Endometrium (tissue), 2 donors: ENCODE results near the gene D2HGDH.
"Not testable (repeated sequence)": the region's sequence is repeated elsewhere in the genome, so short reads cannot be mapped to it uniquely, and the experiment has no call there.

Experiments used
- FAIRE-seq: peaks from 2 replicates; lab custom pipeline; 2012; peaks lifted over from hg19 to GRCh38; lab: Jason Lieb, UNC
- donor health status: control.
- donor health status: control.

The D2HGDH gene

DNA sequence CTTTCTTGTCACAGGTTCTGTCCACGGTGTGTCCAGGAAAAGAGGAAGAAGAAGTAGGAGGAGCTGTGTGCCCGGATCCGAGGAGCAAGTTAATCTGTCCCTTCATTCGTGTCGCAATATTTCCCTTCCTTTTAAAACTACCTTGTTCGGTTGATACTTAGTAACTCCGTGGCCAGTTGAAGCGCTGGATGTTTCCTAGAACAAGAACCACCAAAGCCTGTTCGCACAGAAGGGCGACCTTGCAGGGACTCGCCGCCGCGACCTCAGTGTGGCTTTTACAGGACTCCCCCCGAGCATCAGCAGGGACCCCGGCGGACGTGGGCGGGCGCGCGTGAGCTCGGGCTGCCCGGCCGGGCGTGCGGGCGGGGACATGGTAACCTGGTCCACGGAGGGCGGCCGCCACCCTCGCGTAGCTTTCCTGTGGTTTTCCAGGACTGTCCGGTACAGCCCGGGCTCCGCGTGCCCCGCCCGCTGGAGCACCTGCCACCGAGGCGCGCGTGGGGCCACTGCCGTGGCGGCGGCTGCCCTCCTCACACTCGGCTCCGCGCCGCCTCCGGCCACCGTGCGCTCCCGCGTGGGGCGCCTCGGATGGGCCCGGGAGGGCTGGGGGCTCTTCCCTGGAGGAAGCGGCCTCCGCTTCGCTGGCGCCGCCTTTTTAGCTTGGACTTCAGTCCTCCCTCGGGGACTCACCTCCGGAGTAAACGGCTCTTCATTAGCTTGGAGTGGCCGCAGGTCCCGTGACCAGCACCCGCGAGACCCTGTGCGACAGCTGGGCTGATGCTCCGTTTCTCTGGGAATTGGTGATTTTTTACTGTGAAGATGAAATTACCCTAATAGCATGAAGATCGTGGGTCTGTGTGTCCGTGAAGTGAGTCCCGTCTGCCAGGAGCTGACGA is 9.2 kb upstream of the D2HGDH start:
- FAIRE-seq = no peak

DNA sequence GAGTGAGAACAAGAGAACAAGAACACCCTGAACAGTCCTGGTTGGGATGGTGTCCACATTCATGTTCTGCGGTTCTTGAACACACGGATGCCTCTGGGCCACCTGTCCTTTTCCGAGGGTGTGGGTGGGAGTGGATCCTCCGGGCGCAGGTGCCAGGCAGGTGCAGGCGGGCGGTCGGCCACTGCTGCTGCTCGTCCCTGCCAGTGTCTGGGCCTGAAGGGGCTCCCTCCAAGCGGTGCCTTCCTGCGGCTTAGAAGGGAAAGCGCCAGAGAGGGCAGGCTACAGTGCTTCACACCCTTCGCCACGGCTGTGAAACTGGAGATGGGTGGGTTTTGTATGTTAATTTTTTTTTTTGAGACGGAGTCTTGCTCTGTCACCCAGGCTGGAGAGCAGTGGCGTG is 8.0 kb upstream of the D2HGDH start:
- FAIRE-seq = no peak

DNA sequence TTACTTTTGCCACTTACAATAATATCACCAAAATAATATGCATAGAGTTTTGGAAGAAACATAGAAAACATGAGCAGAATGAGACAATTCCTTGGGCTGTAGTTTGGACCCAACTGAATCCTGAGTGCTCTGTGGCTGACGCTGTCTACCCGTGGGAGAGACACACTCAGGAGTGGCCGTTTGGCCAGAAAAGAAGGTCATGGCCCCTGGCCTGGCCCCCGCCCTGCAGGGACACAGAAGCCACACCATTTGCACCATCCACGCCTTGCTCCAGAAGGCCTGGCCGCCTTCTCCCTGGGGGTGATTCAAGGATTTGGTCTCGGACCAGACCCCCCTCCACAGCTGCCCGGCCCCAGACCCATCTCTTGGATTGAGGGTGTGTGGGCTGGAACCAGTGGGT is 6.4 kb upstream of the D2HGDH start:
- FAIRE-seq = no peak

DNA sequence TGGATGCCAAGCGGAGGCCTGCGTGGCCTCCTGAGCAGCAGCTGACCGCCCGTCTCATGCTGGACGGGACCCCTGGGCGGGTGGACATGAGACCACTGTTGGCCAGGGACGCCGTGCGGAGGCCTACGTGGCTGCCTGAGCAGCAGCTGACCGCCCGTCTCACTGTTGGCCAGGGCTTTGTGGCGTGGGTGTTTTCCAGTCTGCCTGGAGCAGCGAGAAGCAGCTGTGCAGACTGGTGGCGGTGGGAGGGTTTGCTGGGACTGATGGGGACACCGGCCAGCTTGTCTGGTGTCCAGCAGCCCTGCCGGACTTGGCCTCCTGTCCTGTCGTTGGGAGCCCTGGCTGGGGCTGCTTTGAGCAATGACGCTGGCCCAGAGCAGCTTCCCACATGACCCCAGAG is 5.8 kb upstream of the D2HGDH start:
- FAIRE-seq = no peak

DNA sequence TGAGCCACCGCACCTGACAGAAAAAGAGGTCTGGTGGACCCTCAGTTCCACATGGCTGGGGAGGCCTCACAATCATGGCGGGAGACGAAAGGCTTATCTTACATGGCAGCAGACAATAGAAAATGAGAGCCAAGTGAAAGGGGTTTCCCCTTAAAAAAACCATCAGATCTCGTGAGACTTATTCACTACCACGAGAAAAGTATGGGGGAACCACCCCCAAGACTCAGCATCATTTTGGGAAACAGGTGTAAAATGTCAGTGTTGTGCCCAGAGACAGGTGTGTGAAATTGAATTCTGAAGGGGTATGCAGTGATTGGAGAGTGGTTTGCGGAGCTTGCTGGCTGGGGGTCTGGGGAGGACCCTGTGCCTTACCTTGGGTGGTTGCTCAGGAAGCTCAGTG is 4.6 kb upstream of the D2HGDH start:
- FAIRE-seq = no peak

DNA sequence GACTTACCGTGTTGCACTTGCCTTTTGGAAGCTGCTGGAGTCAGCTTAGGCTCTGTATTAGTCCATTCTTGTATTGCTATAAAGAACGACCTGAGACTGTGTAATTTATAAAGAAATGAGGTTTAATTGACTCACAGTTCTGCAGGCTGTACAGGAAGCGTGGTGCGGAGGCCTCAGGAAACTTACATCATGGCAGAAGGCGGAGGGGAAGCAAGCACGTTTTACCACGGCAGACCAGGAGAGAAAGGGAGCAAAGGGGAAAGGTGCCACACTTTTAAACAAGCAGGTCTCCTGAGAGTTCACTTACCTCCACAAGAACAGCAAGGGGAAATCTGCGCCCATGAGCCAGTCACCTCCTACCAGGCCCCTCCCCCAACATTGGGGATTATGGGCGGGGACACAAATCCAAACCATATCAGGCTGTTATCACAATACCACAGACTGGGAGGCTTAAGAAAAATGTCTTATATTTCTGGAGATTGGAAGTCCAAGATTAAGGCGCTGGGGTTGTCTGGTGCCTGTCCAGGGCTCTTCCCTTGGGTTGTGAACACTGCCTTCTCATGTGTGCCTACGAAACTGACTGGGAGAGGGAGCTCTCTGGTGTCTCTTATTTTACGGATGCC is 3.6 kb upstream of the D2HGDH start:
- no peak for FAIRE-seq

DNA sequence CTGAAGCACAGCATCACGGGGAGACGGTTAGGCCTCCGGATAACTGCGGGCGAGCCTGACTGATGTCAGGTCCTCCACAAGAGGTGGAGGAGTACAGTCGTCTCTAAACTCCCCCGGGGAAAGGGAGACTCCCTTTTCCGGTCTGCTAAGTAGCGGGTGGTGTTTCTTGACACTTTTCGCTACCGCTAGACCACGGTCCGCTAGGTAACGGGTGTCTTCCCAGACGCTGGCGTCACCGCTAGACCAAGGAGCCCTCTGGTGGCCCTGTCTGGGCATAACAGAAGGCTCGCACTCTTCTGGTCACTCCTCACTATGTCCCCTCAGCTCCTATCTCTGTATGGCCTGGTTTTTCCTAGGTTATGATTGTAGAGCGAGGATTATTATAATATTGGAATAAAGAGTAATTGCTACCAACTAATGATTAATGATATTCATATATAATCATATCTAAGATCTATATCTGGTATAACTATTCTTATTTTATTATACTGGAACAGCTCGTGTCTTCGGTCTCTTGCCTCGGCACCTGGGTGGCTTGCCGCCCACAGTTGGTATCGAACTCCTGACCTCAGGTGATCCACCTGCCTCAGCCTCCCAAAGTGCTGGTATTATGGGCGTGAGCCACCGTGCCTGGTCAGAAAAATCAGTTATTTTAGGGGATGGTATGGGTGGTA is 1.8 kb upstream of the D2HGDH start:
- FAIRE-seq = not testable (repeated sequence)

DNA sequence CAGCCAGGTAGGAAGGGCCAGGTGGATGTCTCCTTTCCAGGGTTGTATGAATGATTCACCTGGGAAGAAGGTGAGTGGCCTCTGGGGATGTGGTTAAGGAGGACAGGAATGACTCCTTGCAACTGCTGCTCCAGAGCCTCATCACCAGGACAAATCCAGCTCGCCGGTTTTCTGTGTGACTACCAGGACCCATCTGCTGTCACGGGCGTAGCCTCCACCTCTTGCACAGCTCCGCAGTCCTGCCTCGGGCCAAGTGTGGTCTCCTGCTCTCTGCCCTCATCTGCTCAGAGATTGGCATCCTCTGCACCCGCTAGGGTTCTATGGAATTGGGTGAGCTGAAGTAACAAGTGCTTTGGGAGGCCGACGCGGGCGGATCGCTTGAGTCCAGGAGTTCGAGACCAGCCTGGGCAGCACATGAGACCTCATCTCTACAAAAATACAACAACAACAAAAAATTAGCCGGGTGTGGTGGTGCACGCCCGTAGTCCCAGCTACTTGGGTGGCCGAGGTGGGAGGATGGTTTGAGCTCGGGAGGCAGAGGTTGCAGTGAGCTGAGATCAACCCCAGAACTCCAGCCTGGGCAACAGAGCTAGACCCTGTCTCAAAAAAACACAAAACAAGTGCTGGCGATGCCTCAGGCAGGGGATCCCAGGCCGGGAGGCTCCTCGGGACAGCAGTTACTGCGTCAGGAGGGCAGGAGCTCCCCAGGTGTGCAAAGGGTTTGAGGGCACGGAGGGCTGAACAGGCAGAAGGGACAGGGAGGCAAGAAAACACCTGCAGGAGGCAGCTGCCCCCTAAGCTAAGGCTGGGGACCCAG is 831 bp upstream of the D2HGDH start:
- no peak for FAIRE-seq

DNA sequence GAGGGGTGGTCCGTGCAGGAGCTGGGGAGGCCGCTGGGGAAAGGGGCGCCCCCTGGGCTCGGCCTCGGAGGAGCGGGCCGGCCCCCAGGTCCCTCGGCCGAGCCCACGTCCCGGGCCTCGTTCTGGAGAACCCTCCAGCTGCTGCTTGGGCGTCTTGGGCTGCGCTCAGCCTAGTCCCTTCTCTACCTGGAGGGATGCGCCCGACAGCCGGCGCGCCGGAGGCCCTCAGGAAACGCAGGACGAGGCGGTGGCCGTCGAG is 293 bp upstream of the D2HGDH start:
- FAIRE-seq = no peak

DNA sequence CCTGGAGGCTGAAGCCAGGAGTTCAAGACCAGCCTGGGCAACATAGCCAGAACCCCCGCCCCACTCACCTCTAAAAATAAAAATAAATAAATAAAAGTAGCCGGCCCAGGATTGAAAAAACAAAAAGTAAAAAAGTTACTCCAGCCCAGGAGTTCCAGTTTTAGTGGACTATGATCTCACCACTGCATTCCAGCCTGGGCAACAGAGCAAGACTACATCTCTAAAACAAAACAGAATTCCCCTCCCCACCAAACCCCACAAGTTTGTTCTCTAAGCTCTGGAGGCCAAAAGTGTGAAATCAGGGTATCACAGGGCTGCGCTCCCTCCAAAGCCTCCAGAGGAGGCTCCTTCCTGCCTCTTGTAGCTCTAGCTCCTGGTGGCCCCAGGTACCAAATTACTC is 1.7 kb downstream of the D2HGDH start:
- FAIRE-seq = no peak

DNA sequence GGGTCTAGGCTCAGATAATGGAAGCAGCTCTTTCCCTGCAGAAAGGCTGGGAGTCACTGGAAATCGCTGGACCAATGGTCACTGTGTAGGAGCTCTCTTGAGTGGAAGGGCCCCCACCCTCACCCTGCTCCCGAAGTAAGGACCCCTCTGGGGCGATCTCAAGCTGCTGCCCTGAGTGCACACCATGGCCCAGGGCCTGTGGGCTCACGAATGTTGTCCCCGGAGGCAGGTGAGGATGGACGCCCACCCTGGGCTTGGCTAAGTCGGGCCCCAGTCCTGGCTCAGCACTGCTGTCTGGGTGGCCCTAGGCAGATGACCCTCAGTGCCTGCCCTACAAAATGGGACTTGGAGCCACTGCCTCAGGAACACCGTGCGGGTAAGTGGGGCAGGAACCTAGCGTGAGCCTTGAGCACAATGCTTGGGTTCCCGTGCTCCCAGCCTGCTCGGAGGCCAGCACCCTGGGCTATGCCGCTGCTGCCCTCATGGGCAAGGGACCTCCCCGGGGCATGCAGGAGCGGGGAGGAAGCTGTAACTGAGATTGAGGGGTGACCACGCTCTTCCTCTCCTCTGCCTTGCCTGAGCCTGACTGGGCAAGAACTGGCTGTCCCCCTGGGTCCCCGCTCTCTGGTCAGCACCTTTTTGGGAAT is 3.7 kb downstream of the D2HGDH start:
- FAIRE-seq = no peak

DNA sequence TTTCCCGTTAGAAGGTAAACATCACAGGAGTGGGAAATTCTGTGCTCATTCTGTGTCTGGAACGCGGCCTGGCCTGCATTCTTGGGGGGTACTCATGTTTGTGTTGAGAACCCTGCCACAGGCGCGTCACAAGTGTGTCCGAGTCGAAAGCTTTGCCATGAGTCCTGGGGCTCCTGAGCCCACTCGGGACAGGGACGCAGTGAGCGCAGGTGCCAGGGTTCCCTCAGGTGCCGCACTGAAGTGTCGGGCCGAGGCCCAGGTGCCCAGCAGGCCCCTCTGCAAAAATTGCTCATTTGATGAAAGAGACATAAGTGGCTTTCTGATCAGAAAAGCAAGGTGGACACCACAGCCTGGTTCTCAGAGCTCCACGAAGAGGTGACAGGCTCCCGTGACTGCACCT is 4.7 kb downstream of the D2HGDH start:
- no peak for FAIRE-seq

DNA sequence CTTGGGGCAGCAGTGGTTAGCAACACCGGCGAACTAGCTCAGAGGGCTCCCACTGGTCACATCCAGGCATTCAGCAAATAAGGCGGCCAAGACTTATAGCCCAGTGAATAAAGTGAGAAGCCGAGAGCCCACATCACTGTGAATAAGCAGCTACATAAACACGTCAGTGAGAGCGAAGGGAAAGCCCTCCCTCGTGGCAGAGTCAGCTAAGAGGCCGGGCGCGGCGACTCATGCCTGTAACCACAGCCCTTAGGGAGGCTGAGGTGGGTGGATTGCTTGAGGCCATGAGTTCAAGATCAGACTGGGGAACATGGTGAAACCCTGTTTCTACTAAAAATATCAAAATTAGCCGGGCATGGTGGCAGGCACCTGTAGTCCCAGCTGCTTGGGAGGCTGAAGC is 5.2 kb downstream of the D2HGDH start:
- no peak for FAIRE-seq

DNA sequence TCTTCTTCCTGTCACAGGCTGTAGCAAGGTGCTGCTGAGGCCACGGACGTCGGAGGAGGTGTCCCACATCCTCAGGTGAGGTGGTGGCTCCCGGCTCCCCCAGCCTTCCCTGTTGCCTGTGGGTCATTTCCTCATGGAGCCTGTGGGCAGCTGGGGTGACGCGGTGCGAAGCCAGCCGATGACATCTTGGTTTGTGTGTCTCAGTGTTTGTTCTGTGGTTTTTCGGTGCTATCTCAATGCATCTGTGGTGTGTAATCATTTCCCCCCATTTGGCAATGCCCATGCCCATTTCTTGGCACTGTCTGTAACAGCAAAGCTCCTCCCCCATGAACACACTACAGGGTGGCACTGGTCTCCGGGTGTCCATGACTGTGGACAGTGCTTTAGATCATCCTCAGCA is 6.6 kb downstream of the D2HGDH start:
- no peak for FAIRE-seq

DNA sequence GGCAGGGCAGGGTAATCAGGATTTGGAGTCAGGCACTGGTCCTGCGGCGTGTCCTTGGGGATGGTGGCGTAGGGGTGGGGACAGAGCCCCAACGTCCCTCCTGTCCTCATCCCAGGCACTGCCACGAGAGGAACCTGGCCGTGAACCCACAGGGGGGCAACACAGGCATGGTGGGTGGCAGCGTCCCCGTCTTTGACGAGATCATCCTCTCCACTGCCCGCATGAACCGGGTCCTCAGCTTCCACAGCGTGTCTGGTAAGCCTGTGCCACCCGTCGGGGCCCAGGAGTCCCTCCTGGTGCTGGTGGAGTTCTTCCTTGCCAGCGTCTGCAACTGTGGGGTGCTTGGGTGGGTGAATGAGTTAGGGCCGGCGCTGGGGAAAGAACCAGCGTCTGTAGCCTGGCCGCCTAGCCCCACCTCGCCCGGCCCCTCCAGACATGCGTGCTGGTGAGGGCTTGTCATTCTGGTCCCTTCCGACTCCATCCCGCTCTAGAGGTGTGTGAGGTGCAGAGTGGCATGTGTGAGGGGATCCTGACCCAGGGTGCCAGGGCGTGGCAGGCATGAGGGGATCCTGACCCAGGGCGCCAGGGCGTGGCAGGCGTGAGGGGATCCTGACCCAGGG is 8.0 kb downstream of the D2HGDH start:
- no peak for FAIRE-seq

DNA sequence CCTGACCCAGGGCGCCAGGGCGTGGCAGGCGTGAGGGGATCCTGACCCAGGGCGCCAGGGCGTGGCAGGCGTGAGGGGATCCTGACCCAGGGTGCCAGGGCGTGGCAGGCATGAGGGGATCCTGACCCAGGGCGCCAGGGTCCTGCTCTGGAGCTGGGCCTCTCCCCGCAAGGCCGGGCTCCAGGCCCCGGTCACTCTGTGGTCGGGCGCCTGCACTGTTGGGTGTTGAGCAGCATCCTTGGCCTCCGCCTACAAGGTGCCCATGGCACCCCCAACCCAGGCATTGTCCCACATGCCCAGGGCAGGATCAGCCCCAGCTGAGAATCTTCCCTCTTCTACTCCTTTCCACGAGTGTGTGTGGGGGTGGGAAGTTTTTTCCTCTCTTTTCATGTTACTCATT is 8.6 kb downstream of the D2HGDH start:
- not testable (repeated sequence) for FAIRE-seq

DNA sequence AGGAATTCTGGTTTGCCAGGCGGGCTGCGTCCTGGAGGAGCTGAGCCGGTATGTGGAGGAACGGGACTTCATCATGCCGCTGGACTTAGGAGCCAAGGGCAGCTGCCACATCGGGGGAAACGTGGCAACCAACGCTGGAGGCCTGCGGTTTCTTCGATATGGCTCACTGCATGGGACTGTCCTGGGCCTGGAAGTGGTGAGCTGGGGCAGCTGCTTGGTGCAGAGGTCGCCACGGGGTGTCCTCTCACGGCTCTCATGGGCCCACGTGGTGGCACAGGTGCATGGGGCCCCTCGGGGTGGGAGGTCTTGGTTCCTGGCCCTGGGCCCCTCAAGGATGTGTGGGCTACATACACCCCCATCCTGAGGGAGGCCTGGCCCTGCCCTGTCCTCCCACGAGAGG is 9.2 kb downstream of the D2HGDH start:
- no peak for FAIRE-seq

DNA sequence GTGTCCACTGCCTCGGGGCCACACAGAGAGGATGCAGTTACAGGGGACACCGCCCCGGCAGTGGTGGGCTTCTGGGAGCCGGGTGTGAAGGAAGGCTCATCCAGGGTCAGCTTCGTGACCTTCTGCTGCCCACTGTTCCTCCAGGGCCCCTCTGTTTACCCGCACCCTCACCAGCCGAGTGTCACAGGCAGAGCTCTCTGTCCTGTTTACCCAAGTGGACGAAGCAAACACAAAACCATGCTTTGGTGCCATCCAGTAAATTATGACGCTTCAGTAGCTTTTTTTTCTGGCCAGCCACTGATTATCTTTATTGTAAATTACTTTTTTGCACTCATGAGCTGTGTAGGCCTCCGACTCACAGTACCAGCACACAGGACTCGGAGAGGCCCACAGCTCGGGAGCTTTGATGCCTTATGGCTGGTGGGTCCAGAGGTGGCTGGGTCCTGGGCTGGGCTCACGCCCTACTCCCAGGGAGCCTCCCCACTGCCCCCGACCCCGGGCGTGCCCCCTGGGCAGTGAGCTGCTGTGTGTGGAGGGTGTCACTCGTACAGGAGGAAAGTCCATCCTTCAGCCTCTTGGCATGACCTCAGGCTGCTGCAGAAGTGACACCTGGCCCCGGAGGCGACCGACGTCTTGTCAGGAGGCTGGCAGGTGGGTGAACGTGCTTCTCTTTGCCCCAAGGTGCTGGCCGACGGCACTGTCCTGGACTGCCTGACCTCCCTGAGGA is 9.8 kb downstream of the D2HGDH start:
- FAIRE-seq = no peak

DNA sequence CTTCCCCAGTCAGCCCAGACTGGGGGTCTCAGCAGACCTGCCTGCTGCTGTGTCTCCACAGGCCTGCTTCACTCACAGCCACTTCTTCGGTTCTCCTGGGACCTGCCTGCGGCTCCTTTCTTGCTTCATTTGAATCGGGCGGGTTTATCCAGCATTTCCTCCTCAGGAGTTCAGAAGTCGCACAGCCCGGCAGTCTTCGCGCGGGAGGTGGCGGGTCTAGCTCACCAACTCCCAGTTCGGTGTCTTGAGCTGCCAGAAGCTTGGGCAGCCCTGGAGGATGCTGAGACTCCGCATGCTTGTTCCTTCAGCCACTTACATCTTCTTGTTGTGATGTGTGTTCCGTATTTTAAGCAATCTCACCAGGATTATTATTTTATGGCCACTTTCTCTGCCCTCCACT is 10.8 kb downstream of the D2HGDH start:
- FAIRE-seq = no peak

DNA sequence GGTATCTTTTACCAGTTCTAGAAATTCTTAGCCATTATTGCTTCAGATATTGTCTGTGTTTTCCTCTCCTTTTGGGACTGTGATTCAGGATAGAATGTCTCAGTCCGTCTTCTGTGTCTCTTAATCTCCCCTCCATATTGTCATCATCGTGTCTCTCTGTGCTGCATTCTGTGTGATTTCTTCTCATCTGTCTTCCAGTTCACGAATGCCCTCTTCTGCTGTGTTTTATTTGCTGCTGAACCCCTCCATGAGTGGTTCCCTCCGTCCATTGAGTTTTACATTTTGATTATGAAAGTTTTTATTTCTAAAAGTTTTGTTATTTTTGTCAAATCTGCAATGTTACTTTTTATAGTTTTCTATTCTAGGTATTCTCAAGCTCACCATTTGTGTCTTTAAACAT is 11.7 kb downstream of the D2HGDH start:
- no peak for FAIRE-seq
